Nephron (organoid): ENCODE results near the gene PRKCH.
A peak's percentile ranks its signal among the peaks of the same experiment; 100 is the strongest.

Experiments
- H3K27ac Mint-ChIP-seq, 3 experiments: 2 replicates each; pipeline ENCODE4 v1.8.0; 2020; ENCODE audit warnings: mixed read lengths in 3 of 3, mild to moderate bottlenecking in 2 of 3, moderate library complexity in 1 of 3
- H3K27me3 Mint-ChIP-seq: 2 replicates; pipeline ENCODE4 v1.8.0; 2021; ENCODE audit warnings: low read depth, mild to moderate bottlenecking, moderate library complexity, mixed read lengths
- H3K36me3 Mint-ChIP-seq: 2 replicates; pipeline ENCODE4 v1.8.0; 2020; ENCODE audit warnings: low read depth, mixed read lengths
- H3K4me1 Mint-ChIP-seq: 2 replicates; pipeline ENCODE4 v1.8.0; 2020; ENCODE audit warnings: mixed read lengths
- H3K4me3 Mint-ChIP-seq, 3 experiments: 2 replicates each; pipeline ENCODE4 v1.8.0; 2020; ENCODE audit warnings: mild to moderate bottlenecking in 3 of 3, mixed read lengths in 3 of 3, moderate library complexity in 2 of 3
- H3K9me3 Mint-ChIP-seq: 2 replicates; pipeline ENCODE4 v1.8.0; 2020; ENCODE audit warnings: mixed read lengths
- CTCF ChIP-seq, 3 experiments: fragments of 200-600 bp; sonication (generic); IDR thresholded peaks; one replicate each; pipeline ENCODE4 v1.5.0; 2021; ENCODE audit warnings: antibody characterized with exemption in 3 of 3; ENCODE audit not compliant: unreplicated experiment in 3 of 3

PRKCH gene

GRCh38 chr14:61476105-61476753 lies 154.8 kb downstream of the PRKCH start:
- no peak overlapping the region for H3K4me3 Mint-ChIP-seq
- H3K27ac Mint-ChIP-seq, result peak overlapping the region; percentile 81 to 95 (median 92)
- H3K27me3 Mint-ChIP-seq, result peaks cover 9% of the 10 kb centered on the region
- no peak for TF ChIP-seq CTCF (IDR thresholded peaks at IDR 0.05; ENCODE audit: unreplicated experiment in 3 of 3)
- no peaks in the 10 kb centered on the region for H3K36me3 Mint-ChIP-seq
- no peaks in the 10 kb centered on the region for H3K9me3 Mint-ChIP-seq
- peaks cover 27% of the 10 kb centered on the region for H3K4me1 Mint-ChIP-seq

- Mint-ChIP-seq H3K4me1 (peaks cover 21% of the 10 kb centered on the region), H3K27me3 (peaks cover 9% of the 10 kb centered on the region), H3K9me3 (no peaks in the 10 kb centered on the region), H3K36me3 (no peaks in the 10 kb centered on the region), H3K27ac (peak overlapping the region; percentile 81 to 95 (median 92)), H3K4me3 (peak overlapping the region; percentile 1 to 14 (median 8))
- TF ChIP-seq CTCF (IDR thresholded peaks at IDR 0.05; ENCODE audit: unreplicated experiment in 3 of 3), result no peak
These were observed 155.5 kb downstream of the PRKCH start for GRCh38 chr14:61476754-61477410.

DNA sequence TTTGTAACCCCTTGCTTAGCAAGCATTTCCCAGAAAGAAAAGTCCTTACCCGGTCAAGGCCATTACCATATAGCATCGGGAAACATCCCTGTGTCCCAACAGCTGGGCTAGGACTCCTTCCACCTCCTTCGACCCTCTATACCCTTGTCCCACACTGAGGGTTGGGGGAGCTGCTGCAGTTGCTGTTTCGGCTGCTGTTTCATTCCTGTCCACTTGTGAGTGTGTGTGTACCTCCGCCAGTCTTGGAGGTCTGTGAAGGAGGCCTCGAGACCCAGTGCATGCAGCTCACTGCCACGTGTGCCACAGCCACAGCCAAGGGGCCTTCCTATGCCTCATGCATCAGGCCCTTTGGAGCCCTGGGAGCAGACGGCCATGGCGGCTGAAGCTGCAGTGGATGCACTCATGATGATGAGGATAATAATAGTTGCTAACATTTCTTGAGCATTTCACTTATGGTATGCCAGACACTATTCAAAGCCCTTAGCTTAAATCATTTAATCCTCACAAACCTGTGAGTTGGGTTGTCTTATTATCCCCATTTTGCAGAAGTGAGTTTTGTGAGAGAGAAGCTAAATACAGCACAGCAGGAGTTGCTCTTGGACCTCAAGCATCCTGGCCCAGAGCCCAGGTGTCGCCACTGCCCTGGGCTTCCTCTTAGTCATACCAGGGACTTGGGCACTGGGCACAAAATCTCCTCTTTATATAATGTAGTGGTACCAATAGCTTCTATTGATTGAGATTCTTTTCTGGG lies 156.5 kb downstream of the PRKCH start:
- H3K36me3 Mint-ChIP-seq, result no peaks in the 10 kb centered on the region

GRCh38 chr14:61478971-61479473 lies 157.6 kb downstream of the PRKCH start:
- H3K4me1 Mint-ChIP-seq, result peaks cover 20% of the 10 kb centered on the region

More for the DNA sequence above, 156.5 kb downstream of the PRKCH start:
- H3K4me3 Mint-ChIP-seq, result peak overlapping the region in 1 of 3 experiments; percentile 31
- H3K27me3 Mint-ChIP-seq, result peaks cover 9% of the 10 kb centered on the region
- peak overlapping the region; percentile 81 to 95 (median 92) for H3K27ac Mint-ChIP-seq
- TF ChIP-seq CTCF (IDR thresholded peaks at IDR 0.05; ENCODE audit: unreplicated experiment in 3 of 3), result no peak
- H3K4me1 Mint-ChIP-seq, result peaks cover 20% of the 10 kb centered on the region
- no peaks in the 10 kb centered on the region for H3K9me3 Mint-ChIP-seq

More at GRCh38 chr14:61478971-61479473, 157.6 kb downstream of the PRKCH start:
- no peak for TF ChIP-seq CTCF (IDR thresholded peaks at IDR 0.05; ENCODE audit: unreplicated experiment in 3 of 3)
- Mint-ChIP-seq H3K9me3 (no peaks in the 10 kb centered on the region), H3K4me3 (no peak overlapping the region), H3K36me3 (no peaks in the 10 kb centered on the region), H3K27ac (peak overlapping the region in 1 of 3 experiments; percentile 27), H3K27me3 (peaks cover 9% of the 10 kb centered on the region)
